Measurements from ENCODE around the gene AVPI1. TPM values are rescaled to one million over a fixed set of nuclear protein-coding genes. Genes with fewer than 3 reads are reported as not detected.
A peak's percentile ranks its signal among the peaks of the same experiment; 100 is the strongest.
"Not testable (repeated sequence)": the region's sequence is repeated elsewhere in the genome, so short reads cannot be mapped to it uniquely, and the experiment has no call there.

Gene AVPI1
- total and polyA plus RNA-seq, 2 donors (not counting 3 experiments of a cell fraction or from before 2014, with no cell fraction given) = 2.4 to 3.7 TPM

- dilution Hi-C loops (cut with MboI; ENCODE audit: extremely low pct_ligation_motif_present, low sequenced_read_pairs); H3K9ac ChIP-seq (replicated peaks; ENCODE audit: extremely low read depth, insufficient read depth, low read length); H3K79me2 ChIP-seq (ENCODE audit: control insufficient read depth, insufficient read depth, low read length); FAIRE-seq; H3K4me2 ChIP-seq (ENCODE audit: insufficient read depth, low read length); H3K4me3 ChIP-seq (replicated peaks in 1 of 3; ENCODE audit: insufficient read depth in 1 of 3, low read depth in 1 of 3, low read length in 3 of 3); H4K20me1 ChIP-seq (replicated peaks; ENCODE audit: control insufficient read depth, extremely low read depth, insufficient read depth, low read length); BruUV-seq (replicated peaks); POLR2A ChIA-PET; DNase-seq (ENCODE audit: low read depth, low spot score); H3K9me3 ChIP-seq (replicated peaks; ENCODE audit: control insufficient read depth, insufficient read depth, low read length); H3K27ac ChIP-seq (ENCODE audit: insufficient read depth, low read depth, low read length); H3K36me3 ChIP-seq (ENCODE audit: control insufficient read depth in 2 of 2, extremely low read depth in 1 of 2, insufficient read depth in 2 of 2, low read length in 2 of 2); H3K9me1 ChIP-seq (replicated peaks; ENCODE audit: control insufficient read depth, extremely low read depth, insufficient read depth, low read length); H3K27me3 ChIP-seq (ENCODE audit: control insufficient read depth in 2 of 2, insufficient read depth in 2 of 2, low read length in 2 of 2): not testable (repeated sequence)
- intact Hi-C loops (cut with micrococcal nuclease) = loop anchor here (1.0 kb wide), 1 partner anchor 112 kb away; the partner anchor contains the start of gene ANKRD2
- CTCF ChIA-PET = interaction anchor here (1.0 to 2.8 kb wide), 10 partner anchors 8 to 112 kb away, joined by 3 to 24 read pairs (median 7); partner anchors contain the start of gene ANKRD2
- Histone ChIP-seq H2AFZ (ENCODE audit: low read depth, low read length) (peak overlapping the region; percentile 5), H3K4me1 (ENCODE audit: control insufficient read depth, extremely low read depth, insufficient read depth, low read length) (peaks cover 16% of the 10 kb centered on the region)
Observed at GRCh38 chr10:97684368-97684713, 2.7 kb downstream of the AVPI1 start.

- Histone ChIP-seq H4K20me1 (replicated peaks; ENCODE audit: control insufficient read depth, extremely low read depth, insufficient read depth, low read length) (no peaks in the 10 kb centered on the region), H3K9ac (replicated peaks; ENCODE audit: extremely low read depth, insufficient read depth, low read length) (no peak overlapping the region), H3K27ac (ENCODE audit: insufficient read depth, low read depth, low read length) (no peak overlapping the region), H3K9me3 (replicated peaks; ENCODE audit: control insufficient read depth, insufficient read depth, low read length) (no peaks in the 10 kb centered on the region), H3K36me3 (ENCODE audit: control insufficient read depth in 2 of 2, extremely low read depth in 1 of 2, insufficient read depth in 2 of 2, low read length in 2 of 2) (no peaks in the 10 kb centered on the region), H3K4me3 (replicated peaks in 1 of 3; ENCODE audit: insufficient read depth in 1 of 3, low read depth in 1 of 3, low read length in 3 of 3) (no peak overlapping the region), H3K79me2 (ENCODE audit: control insufficient read depth, insufficient read depth, low read length) (no peaks in the 10 kb centered on the region), H2AFZ (ENCODE audit: low read depth, low read length) (peak overlapping the region; percentile 5), H3K4me1 (ENCODE audit: control insufficient read depth, extremely low read depth, insufficient read depth, low read length) (peaks cover 16% of the 10 kb centered on the region), H3K4me2 (ENCODE audit: insufficient read depth, low read length) (no peak overlapping the region), H3K27me3 (ENCODE audit: control insufficient read depth in 2 of 2, insufficient read depth in 2 of 2, low read length in 2 of 2) (no peaks in the 10 kb centered on the region), H3K9me1 (replicated peaks; ENCODE audit: control insufficient read depth, extremely low read depth, insufficient read depth, low read length) (no peaks in the 10 kb centered on the region)
- BruUV-seq (replicated peaks) = no TSS peak
- FAIRE-seq (peak; percentile 49), DNase-seq (ENCODE audit: low read depth, low spot score) (peak; percentile 62)
- TF ChIP-seq CTCF (IDR thresholded peaks at IDR 0.05; ENCODE audit: extremely low read depth in 1 of 2, insufficient read depth in 1 of 2, low read depth in 1 of 2, low read length in 2 of 2) = no peak
- no peak for TF ChIP-seq POLR2AphosphoS5 (IDR thresholded peaks at IDR 0.05; ENCODE audit: insufficient read depth, low read depth, low read length)
- no peak for TF ChIP-seq MAX (IDR thresholded peaks at IDR 0.05; ENCODE audit: insufficient read depth, insufficient read length)
- TF ChIP-seq POLR2A (IDR thresholded peaks at IDR 0.05; ENCODE audit: low read depth, low read length) = no peak
- TF ChIP-seq FOS (IDR thresholded peaks at IDR 0.05; ENCODE audit: borderline replicate concordance, insufficient read depth, low read length) = no peak
- no peak for TF ChIP-seq JUN (IDR thresholded peaks at IDR 0.05; ENCODE audit: borderline replicate concordance, insufficient read depth, insufficient read length, low read depth)
- TF ChIP-seq EZH2 (IDR thresholded peaks at IDR 0.05; ENCODE audit: borderline replicate concordance, low read depth, low read length, severe bottlenecking) = no peak
- TF ChIP-seq MYC (IDR thresholded peaks at IDR 0.05; ENCODE audit: low read depth, low read length) = no peak
- intact Hi-C loops (cut with micrococcal nuclease) = loop anchor here (1.0 kb wide), 1 partner anchor 111 kb away; the partner anchor contains the start of gene ANKRD2
- dilution Hi-C loops (cut with MboI; ENCODE audit: extremely low pct_ligation_motif_present, low sequenced_read_pairs) = no loop called here
- ChIA-PET POLR2A (no interaction called here), CTCF (interaction anchor here (0.8 to 2.8 kb wide), 12 partner anchors 8 to 111 kb away, joined by 3 to 24 read pairs (median 6); partner anchors contain the start of gene ANKRD2)
Observed at GRCh38 chr10:97683556-97684367, 3.3 kb downstream of the AVPI1 start.

Measured in endothelial cell of umbilical vein (primary cell).